Omental fat pad (tissue), 4 donors: Measurements from ENCODE around the gene FH. TPM values are rescaled to one million over a fixed set of nuclear protein-coding genes. Genes with fewer than 3 reads are reported as not detected.

Experiments
- ATAC-seq: fragments of 150-250 bp; one replicate; pipeline ENCODE4 v1.9.1; 2016; ENCODE audit warnings: mild to moderate bottlenecking, moderate library complexity; ENCODE audit not compliant: low FRiP score
- DNase-seq: peaks from one replicate; pipeline ENCODE4 v3.0.0-alpha.2; 2019; ENCODE audit warnings: low spot score
- total RNA-seq, 4 donors: library from RNA; depleted of rRNA; stranded (reverse); fragments of >200 nt; gene quantifications; one replicate each; pipeline ENCODE4 v1.1.0, GENCODE V29; 2016
- TF ChIP-seq, protein P1 (sequence below), 3 donors: fragments of 450-650 bp; IDR thresholded peaks; one replicate each; pipeline ENCODE4 v1.5.1; 2016 to 2017; ENCODE audit warnings: antibody characterized with exemption in 3 of 3, mild to moderate bottlenecking in 3 of 3, moderate library complexity in 2 of 3

Gene FH
- total RNA-seq, 4 donors from 2014 or later, result 28.5 to 61.6 (median 47.0) TPM

- TF ChIP-seq, protein P1, sequence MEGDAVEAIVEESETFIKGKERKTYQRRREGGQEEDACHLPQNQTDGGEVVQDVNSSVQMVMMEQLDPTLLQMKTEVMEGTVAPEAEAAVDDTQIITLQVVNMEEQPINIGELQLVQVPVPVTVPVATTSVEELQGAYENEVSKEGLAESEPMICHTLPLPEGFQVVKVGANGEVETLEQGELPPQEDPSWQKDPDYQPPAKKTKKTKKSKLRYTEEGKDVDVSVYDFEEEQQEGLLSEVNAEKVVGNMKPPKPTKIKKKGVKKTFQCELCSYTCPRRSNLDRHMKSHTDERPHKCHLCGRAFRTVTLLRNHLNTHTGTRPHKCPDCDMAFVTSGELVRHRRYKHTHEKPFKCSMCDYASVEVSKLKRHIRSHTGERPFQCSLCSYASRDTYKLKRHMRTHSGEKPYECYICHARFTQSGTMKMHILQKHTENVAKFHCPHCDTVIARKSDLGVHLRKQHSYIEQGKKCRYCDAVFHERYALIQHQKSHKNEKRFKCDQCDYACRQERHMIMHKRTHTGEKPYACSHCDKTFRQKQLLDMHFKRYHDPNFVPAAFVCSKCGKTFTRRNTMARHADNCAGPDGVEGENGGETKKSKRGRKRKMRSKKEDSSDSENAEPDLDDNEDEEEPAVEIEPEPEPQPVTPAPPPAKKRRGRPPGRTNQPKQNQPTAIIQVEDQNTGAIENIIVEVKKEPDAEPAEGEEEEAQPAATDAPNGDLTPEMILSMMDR (IDR thresholded peaks at IDR 0.05), result no peak
- ATAC-seq (no peak), DNase-seq (no peak)
Measured at GRCh38 chr1:241499910-241500309, 19.6 kb downstream of the FH start.

- DNase-seq (no peak), ATAC-seq (no peak)
- TF ChIP-seq, protein P1 (IDR thresholded peaks at IDR 0.05), result no peak
Measured at GRCh38 chr1:241495741-241496140, 23.8 kb downstream of the FH start.

DNA sequence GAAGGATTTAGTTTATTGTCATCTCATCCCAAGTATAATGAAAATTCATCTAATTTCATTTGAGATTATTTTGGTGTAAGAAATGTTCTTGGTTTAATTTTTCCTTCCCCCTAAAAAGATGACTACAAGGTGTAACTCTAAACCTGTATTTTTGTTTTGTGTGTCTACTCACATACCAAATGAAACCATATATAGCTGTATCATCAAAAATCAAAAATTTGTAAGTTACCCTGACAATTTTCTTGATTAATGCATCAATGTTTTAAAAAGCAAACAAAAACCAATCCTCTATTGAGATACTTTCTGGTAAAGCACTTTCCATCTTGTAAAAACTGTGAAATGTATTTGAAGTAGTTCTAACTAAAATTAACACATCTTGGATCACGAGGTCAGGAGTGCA lies 30.8 kb downstream of the FH start:
- DNase-seq (no peak), ATAC-seq (no peak)
- TF ChIP-seq, protein P1 (IDR thresholded peaks at IDR 0.05), result no peak

DNA sequence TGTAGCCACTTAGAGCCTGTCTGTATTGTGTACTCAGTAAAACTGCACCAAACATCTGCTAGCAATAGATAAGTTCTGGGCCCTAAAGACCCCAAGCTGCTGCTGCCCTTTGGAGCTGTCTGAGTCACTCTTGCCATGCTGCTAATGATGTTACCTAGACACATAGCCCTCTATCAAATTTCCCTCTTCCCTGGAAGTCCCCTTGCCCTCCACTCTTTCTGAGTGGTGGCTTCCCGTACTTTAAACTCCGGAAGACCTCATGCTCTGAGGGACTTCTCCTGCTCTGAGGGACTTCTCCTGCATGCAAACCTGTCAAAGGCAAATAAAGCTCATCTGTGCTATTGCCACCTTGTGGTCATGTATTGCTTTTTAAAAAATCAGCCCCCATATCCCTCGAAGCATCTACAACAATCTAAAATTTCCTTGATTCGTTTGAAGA lies 34.0 kb downstream of the FH start:
- DNase-seq, result no peak
- TF ChIP-seq, protein P1 (IDR thresholded peaks at IDR 0.05), result no peak
- ATAC-seq, result no peak

GRCh38 chr1:241485145-241485544 lies 34.4 kb downstream of the FH start:
- DNase-seq (no peak), ATAC-seq (no peak)
- TF ChIP-seq, protein P1 (IDR thresholded peaks at IDR 0.05), result no peak

DNA sequence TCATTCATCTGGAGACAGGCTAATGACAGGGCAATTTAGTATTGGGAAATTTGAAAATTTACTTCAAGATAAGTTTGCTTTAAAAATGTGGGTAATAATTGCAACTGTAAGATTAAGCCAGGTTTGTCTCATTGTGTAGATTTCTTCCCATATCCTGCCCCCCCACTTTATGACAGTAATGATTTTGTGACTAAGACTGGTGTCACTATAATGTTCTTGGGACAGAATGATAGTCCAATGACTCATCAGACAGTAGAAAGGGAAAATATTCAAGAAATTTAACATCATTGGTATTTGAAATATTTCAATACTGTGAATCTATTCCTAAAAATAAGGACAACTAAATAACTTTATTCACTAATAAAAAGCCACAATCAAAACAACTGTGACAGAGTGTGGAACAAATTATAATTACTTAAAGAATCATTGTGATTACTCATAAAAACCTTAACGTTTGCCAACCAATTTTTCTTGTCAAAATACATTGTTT lies 36.7 kb downstream of the FH start:
- DNase-seq (no peak), ATAC-seq (no peak)
- TF ChIP-seq, protein P1 (IDR thresholded peaks at IDR 0.05), result no peak

GRCh38 chr1:241479294-241479693 lies 40.3 kb downstream of the FH start:
- DNase-seq (no peak), ATAC-seq (no peak)
- TF ChIP-seq, protein P1 (IDR thresholded peaks at IDR 0.05), result no peak
